WERI-Rb-1 (cell line): ENCODE data around the gene GPC1.

ENCODE experiments used
- DNase-seq: peaks from one replicate; pipeline ENCODE4 v3.0.0-alpha.2; 2020
- H3K27ac ChIP-seq: fragments of 250-450 bp; sonication (Bioruptor Pico); 2 replicates; pipeline ENCODE4 v1.5.1; 2020; ENCODE audit warnings: mild to moderate bottlenecking, moderate library complexity
- H3K27me3 ChIP-seq: fragments of 250-450 bp; sonication (Bioruptor Pico); 2 replicates; pipeline ENCODE4 v1.5.1; 2021; ENCODE audit warnings: mild to moderate bottlenecking, low read depth, moderate library complexity; ENCODE audit not compliant: insufficient read depth, severe bottlenecking
- H3K36me3 ChIP-seq: fragments of 250-450 bp; sonication (Bioruptor Pico); 2 replicates; pipeline ENCODE4 v1.5.1; 2020; ENCODE audit warnings: mild to moderate bottlenecking, moderate library complexity
- H3K4me3 ChIP-seq: 2 replicates; pipeline ENCODE4 v1.5.1; 2011; ENCODE audit warnings: low read depth, mild to moderate bottlenecking, control low read depth, low read length
- H3K9me3 ChIP-seq: fragments of 250-450 bp; sonication (Bioruptor Pico); 2 replicates; pipeline ENCODE4 v1.5.1; 2021; ENCODE audit warnings: mild to moderate bottlenecking, moderate library complexity; ENCODE audit not compliant: severe bottlenecking
- CTCF ChIP-seq: IDR thresholded peaks from 2 replicates; pipeline ENCODE4 v1.5.1; 2011; ENCODE audit warnings: low read depth, mild to moderate bottlenecking, control low read depth, inconsistent platforms, low read length

GPC1 gene

GRCh38 chr2:240392948-240393830 is 42.3 kb upstream of the GPC1 start:
- peak; percentile 3 for DNase-seq
- no peak overlapping the region for H3K27ac ChIP-seq

GRCh38 chr2:240393831-240394410 is 41.5 kb upstream of the GPC1 start:
- no peaks in the 10 kb centered on the region for H3K36me3 ChIP-seq
- peak; percentile 1 for DNase-seq
- no peak for TF ChIP-seq CTCF
- H3K4me3 ChIP-seq: no peak overlapping the region
- no peak overlapping the region for H3K27ac ChIP-seq
- no peaks in the 10 kb centered on the region for H3K27me3 ChIP-seq
- no peaks in the 10 kb centered on the region for H3K9me3 ChIP-seq

More at GRCh38 chr2:240392948-240393830, 42.3 kb upstream of the GPC1 start:
- Histone ChIP-seq H3K36me3 (no peaks in the 10 kb centered on the region), H3K27me3 (no peaks in the 10 kb centered on the region), H3K9me3 (no peaks in the 10 kb centered on the region), H3K4me3 (no peak overlapping the region)
- TF ChIP-seq CTCF: no peak

- H3K27ac ChIP-seq: no peak overlapping the region
- no peak for TF ChIP-seq CTCF
- H3K36me3 ChIP-seq: no peaks in the 10 kb centered on the region
- peak; percentile 3 for DNase-seq
- H3K27me3 ChIP-seq: no peaks in the 10 kb centered on the region
- H3K4me3 ChIP-seq: no peak overlapping the region
- H3K9me3 ChIP-seq: no peaks in the 10 kb centered on the region
These were observed 40.9 kb upstream of the GPC1 start for GRCh38 chr2:240394549-240394948.

GRCh38 chr2:240395448-240395847 is 40.0 kb upstream of the GPC1 start:
- Histone ChIP-seq H3K4me3 (no peak overlapping the region), H3K27me3 (no peaks in the 10 kb centered on the region), H3K36me3 (no peaks in the 10 kb centered on the region), H3K9me3 (no peaks in the 10 kb centered on the region), H3K27ac (no peak overlapping the region)
- no peak for TF ChIP-seq CTCF
- no peak for DNase-seq

GRCh38 chr2:240395896-240396622 is 39.4 kb upstream of the GPC1 start:
- no peak for TF ChIP-seq CTCF
- Histone ChIP-seq H3K4me3 (no peak overlapping the region), H3K36me3 (no peaks in the 10 kb centered on the region), H3K27ac (no peak overlapping the region), H3K27me3 (no peaks in the 10 kb centered on the region), H3K9me3 (no peaks in the 10 kb centered on the region)
- DNase-seq: no peak
